Measurements from ENCODE around the gene KHDC1L.

DNA sequence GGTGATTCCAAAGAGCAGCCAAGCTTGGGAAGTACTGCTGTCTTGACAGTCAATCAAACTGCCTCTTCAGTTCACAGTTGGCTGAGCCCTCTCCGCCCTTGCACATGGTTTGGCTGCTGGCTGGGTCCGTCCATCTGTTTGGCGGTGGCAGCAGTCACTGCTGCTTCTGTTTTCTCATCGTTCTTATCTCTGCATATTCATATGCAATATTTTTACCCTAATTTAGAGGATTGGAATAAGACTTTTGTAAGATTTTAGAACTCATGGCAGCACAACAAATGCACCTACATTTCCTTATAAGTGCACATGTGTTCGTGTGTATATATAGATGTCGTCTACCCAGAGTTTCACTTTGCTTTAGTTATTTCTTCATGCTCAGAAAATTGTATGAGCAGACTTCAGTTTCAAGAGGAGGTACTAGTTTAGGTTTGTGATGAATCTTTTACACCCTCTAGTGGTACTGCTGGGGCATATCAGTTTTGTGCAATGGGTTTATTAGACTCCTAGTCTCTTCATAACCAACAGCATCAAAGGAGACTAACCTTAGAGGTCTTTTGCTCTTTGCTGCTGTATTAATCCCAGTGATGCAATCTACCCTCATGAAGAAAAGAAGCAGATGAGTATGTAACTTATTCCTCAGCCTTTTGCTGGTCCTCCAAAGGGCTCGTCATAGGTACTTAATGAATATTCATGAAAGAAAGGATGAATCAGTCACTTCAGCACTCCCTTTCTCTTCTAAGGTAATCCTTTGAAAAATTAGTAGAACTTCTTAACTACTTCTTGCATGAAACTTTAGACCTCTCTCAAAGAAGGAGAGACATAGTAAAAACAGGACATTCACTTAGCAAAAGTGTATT, 44.3 kb downstream of the KHDC1L start:
- TF ChIP-seq, protein P1, sequence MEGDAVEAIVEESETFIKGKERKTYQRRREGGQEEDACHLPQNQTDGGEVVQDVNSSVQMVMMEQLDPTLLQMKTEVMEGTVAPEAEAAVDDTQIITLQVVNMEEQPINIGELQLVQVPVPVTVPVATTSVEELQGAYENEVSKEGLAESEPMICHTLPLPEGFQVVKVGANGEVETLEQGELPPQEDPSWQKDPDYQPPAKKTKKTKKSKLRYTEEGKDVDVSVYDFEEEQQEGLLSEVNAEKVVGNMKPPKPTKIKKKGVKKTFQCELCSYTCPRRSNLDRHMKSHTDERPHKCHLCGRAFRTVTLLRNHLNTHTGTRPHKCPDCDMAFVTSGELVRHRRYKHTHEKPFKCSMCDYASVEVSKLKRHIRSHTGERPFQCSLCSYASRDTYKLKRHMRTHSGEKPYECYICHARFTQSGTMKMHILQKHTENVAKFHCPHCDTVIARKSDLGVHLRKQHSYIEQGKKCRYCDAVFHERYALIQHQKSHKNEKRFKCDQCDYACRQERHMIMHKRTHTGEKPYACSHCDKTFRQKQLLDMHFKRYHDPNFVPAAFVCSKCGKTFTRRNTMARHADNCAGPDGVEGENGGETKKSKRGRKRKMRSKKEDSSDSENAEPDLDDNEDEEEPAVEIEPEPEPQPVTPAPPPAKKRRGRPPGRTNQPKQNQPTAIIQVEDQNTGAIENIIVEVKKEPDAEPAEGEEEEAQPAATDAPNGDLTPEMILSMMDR (conservative IDR thresholded peaks at IDR 0.05; ENCODE audit: low read length): peak; percentile 88
- no peak for TF ChIP-seq EZH2phosphoT487 (IDR thresholded peaks at IDR 0.05; ENCODE audit: borderline replicate concordance)
